CD4-positive, alpha-beta T cell (primary cell): ENCODE results near the gene EEFSEC. TPM values are rescaled to one million over a fixed set of nuclear protein-coding genes. Genes with fewer than 3 reads are reported as not detected.

Experiments
- ATAC-seq: fragments of 200-7000 bp; cut with Tn5 transposase; one replicate; pipeline ENCODE4 v1.10.0; 2022; ENCODE audit warnings: mild to moderate bottlenecking; ENCODE audit not compliant: poor library complexity
- CTCF ChIA-PET: fragments of 350-600 bp; sonication (Branson Sonifier 250); formaldehyde crosslinking; loops from one replicate; lab custom pipeline; 2021; ENCODE audit warnings: antibody characterized with exemption, inconsistent platforms; lab: Charles Lee
- POLR2A ChIA-PET: fragments of 350-600 bp; sonication (Branson Sonifier 250); formaldehyde crosslinking; loops from one replicate; lab custom pipeline; 2021; ENCODE audit warnings: antibody characterized with exemption, inconsistent platforms; lab: Charles Lee
- DNase-seq, 14 experiments: peaks; one replicate each; pipeline ENCODE4 v3.0.0-alpha.2; 2013 to 2020; ENCODE audit warnings: mixed read lengths in 2 of 14
- H3K27ac ChIP-seq, 2 donors: one replicate each; pipeline versions ENCODE4 v1.5.1 to v1.7.0; 2013; ENCODE audit warnings: low read length in 2 of 2, low read depth in 1 of 2, mild to moderate bottlenecking in 1 of 2
- H3K27me3 ChIP-seq, 2 experiments: 1 replicate in 1 of 2; 2 replicates in 1 of 2; pipeline versions ENCODE4 v1.6.1 to v1.7.0; 2013; ENCODE audit warnings: low read length in 2 of 2, control low read depth in 1 of 2, mild to moderate bottlenecking in 1 of 2, moderate library complexity in 1 of 2; ENCODE audit not compliant: insufficient read depth in 2 of 2, control insufficient read depth in 1 of 2
- H3K36me3 ChIP-seq: one replicate; pipeline ENCODE4 v1.6.1; 2013; ENCODE audit warnings: low read length, control low read depth; ENCODE audit not compliant: insufficient read depth
- H3K4me1 ChIP-seq: one replicate; pipeline ENCODE4 v1.6.1; 2013; ENCODE audit warnings: low read length, control low read depth; ENCODE audit not compliant: insufficient read depth
- H3K4me3 ChIP-seq: one replicate; pipeline ENCODE4 v1.5.1; 2013; ENCODE audit warnings: mild to moderate bottlenecking, low read length, moderate library complexity
- H3K9me3 ChIP-seq, 2 experiments: 1 replicate in 1 of 2; 2 replicates in 1 of 2; pipeline versions ENCODE4 v1.6.1 to v1.7.0; 2013; ENCODE audit warnings: low read length in 2 of 2, mild to moderate bottlenecking in 2 of 2, control low read depth in 1 of 2, moderate library complexity in 1 of 2; ENCODE audit not compliant: control insufficient read depth in 1 of 2, insufficient read depth in 1 of 2
- H3K27ac Mint-ChIP-seq: one replicate; pipeline ENCODE4 v1.8.0; 2020; ENCODE audit warnings: mixed read lengths
- H3K27me3 Mint-ChIP-seq: one replicate; pipeline ENCODE4 v1.8.0; 2021; ENCODE audit warnings: mixed read lengths
- H3K36me3 Mint-ChIP-seq: one replicate; pipeline ENCODE4 v1.8.0; 2021; ENCODE audit warnings: low read depth, mixed read lengths
- H3K4me1 Mint-ChIP-seq: one replicate; pipeline ENCODE4 v1.8.0; 2021; ENCODE audit warnings: low read depth, mixed read lengths
- H3K4me3 Mint-ChIP-seq: one replicate; pipeline ENCODE4 v1.8.0; 2020; ENCODE audit warnings: mild to moderate bottlenecking, mixed read lengths
- H3K9me3 Mint-ChIP-seq: one replicate; pipeline ENCODE4 v1.8.0; 2020; ENCODE audit warnings: mixed read lengths
- intact Hi-C, 2 experiments: fragments of 100-400 bp; cut with DNase I in 1 of 2; cut with micrococcal nuclease in 1 of 2; formaldehyde crosslinking; loops; one replicate each; pipeline versions ENCODE4 v1.15.1 to v1.9.0; 2023 to 2025; cut with DNase I, micrococcal nuclease
- total RNA-seq, 174 experiments: library from RNA in 2 of 174; stranded (reverse) in 2 of 174; gene quantifications; one replicate each; pipeline ENCODE4 v1.2.3 and lab custom pipeline; 2021 to 2026
- TF ChIP-seq, protein P1 (sequence below): fragments of 200-600 bp; IDR thresholded peaks from one replicate; pipeline ENCODE4 v1.8.0; 2022; ENCODE audit warnings: antibody characterized with exemption, mild to moderate bottlenecking

EEFSEC gene
- total RNA-seq, 2 experiments from 2014 or later = 13.1 to 13.9 TPM

DNA sequence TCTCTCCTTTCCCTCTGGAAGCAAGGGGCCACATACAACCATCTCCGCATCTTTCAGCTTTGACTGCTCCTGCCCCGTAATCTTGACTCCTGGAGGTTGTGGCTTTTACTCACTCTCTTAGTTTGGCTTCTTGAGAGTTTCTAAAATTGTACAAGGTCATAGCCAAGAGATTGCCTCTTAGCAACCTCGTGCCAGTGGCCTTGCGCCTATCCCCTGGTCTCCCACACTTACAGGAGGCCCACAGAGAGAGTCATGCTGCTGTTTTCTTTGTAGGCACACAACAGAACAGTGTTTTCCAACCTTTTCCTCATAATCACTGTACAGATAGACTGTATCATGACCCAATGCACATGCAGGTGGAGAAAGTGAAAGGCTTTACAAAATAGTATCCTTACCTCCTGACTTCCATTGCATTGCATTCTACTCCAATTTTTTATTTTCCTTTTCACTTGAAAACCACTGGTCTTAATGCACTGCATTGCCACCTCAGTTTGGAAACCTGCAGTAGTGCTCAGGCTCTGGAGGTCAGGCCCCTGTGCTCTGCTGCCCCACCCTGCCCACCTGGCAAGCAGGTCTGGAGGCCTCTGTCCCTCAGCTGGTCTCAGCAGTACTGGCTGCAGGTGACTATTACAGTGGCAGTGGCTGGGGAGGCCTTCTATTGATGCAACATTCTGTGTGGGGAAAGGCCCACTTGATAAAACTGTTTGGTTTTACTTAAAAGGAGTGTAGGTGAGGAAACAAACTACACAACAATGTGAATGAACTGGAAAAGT is 157.2 kb downstream of the EEFSEC start:
- Histone ChIP-seq H3K4me3 (no peak overlapping the region), H3K27me3 (no peaks in the 10 kb centered on the region), H3K27ac (no peak overlapping the region), H3K36me3 (no peaks in the 10 kb centered on the region), H3K9me3 (no peaks in the 10 kb centered on the region), H3K4me1 (peaks cover 46% of the 10 kb centered on the region)
- TF ChIP-seq, protein P1, sequence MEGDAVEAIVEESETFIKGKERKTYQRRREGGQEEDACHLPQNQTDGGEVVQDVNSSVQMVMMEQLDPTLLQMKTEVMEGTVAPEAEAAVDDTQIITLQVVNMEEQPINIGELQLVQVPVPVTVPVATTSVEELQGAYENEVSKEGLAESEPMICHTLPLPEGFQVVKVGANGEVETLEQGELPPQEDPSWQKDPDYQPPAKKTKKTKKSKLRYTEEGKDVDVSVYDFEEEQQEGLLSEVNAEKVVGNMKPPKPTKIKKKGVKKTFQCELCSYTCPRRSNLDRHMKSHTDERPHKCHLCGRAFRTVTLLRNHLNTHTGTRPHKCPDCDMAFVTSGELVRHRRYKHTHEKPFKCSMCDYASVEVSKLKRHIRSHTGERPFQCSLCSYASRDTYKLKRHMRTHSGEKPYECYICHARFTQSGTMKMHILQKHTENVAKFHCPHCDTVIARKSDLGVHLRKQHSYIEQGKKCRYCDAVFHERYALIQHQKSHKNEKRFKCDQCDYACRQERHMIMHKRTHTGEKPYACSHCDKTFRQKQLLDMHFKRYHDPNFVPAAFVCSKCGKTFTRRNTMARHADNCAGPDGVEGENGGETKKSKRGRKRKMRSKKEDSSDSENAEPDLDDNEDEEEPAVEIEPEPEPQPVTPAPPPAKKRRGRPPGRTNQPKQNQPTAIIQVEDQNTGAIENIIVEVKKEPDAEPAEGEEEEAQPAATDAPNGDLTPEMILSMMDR = no peak
- Mint-ChIP-seq H3K9me3 (no peaks in the 10 kb centered on the region), H3K27me3 (no peaks in the 10 kb centered on the region), H3K27ac (no peak overlapping the region), H3K4me1 (peaks cover 62% of the 10 kb centered on the region), H3K36me3 (peaks cover 29% of the 10 kb centered on the region), H3K4me3 (no peak overlapping the region)
- intact Hi-C loops = no loop called here
- ATAC-seq (no peak), DNase-seq (no peak)
- ChIA-PET CTCF (no interaction called here), POLR2A (interaction anchor here (1.2 to 1.6 kb wide), 3 partner anchors 10 to 13 kb away, joined by 3 to 4 read pairs (median 3); no protein-coding TSS in a partner anchor)

DNA sequence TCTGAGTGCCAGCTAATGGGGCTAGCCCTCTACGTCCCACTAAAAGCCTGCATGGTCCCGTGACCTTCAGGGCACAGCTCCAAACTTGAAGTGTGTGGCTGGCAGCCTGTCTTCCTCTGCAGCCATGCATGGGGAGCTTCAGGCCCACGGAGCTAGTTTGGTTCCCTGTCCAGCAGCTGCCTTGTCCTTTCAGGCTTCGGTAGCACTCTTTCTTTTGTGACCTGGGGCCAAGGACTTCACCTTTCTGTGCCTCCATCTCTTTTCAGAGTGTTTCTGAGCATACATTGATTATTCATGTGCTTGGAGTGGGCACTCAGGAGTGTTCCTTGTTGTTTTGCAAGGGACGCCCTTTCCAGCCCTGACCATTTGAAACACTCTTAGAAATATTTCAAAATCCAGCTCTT is 158.2 kb downstream of the EEFSEC start:
- Mint-ChIP-seq H3K36me3 (peaks cover 26% of the 10 kb centered on the region), H3K4me1 (peaks cover 72% of the 10 kb centered on the region), H3K27ac (peak overlapping the region; percentile 47), H3K4me3 (no peak overlapping the region), H3K9me3 (no peaks in the 10 kb centered on the region), H3K27me3 (no peaks in the 10 kb centered on the region)
- TF ChIP-seq, protein P1 = no peak
- ChIA-PET POLR2A (interaction anchor here (1.2 to 1.6 kb wide), 2 partner anchors 10 to 11 kb away, joined by 3 to 4 read pairs; no protein-coding TSS in a partner anchor), CTCF (no interaction called here)
- Histone ChIP-seq H3K4me1 (peaks cover 54% of the 10 kb centered on the region), H3K9me3 (no peaks in the 10 kb centered on the region), H3K36me3 (no peaks in the 10 kb centered on the region), H3K4me3 (no peak overlapping the region), H3K27me3 (no peaks in the 10 kb centered on the region), H3K27ac (no peak overlapping the region)
- DNase-seq (no peak), ATAC-seq (no peak)
- intact Hi-C loops = no loop called here

DNA sequence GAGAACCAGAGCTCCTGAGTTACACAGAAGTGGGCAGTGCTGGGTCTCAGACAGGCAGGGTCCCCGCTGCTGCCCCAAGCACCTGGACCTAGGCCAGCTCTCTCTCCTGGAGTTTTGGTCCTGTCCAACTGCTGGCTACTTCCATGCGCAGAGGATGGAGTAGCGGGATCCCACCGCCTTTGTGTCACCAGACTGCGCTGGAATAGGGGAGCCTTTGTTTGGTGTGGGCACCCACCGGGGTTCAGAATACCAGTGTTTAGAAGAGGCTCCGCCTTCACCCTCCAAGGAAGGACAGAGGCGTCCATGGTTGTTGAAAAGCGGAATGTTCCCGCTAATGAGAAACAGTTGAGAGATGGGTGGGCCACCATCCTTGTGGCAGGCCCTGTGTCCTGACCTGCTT is 159.0 kb downstream of the EEFSEC start:
- peaks cover 56% of the 10 kb centered on the region for H3K4me1 ChIP-seq
- no peaks in the 10 kb centered on the region for H3K36me3 ChIP-seq
- H3K27ac Mint-ChIP-seq = no peak overlapping the region
- H3K27me3 ChIP-seq = no peaks in the 10 kb centered on the region
- no peak for ATAC-seq
- peaks cover 26% of the 10 kb centered on the region for H3K36me3 Mint-ChIP-seq
- ChIA-PET CTCF (no interaction called here), POLR2A (interaction anchor here (1.6 kb wide), 1 partner anchor 9 kb away, joined by 4 read pairs; no protein-coding TSS in a partner anchor)
- no peaks in the 10 kb centered on the region for H3K9me3 Mint-ChIP-seq
- H3K4me3 Mint-ChIP-seq = no peak overlapping the region
- TF ChIP-seq, protein P1 = no peak
- no peak for DNase-seq
- no peaks in the 10 kb centered on the region for H3K27me3 Mint-ChIP-seq
- H3K27ac ChIP-seq = no peak overlapping the region
- H3K9me3 ChIP-seq = no peaks in the 10 kb centered on the region
- intact Hi-C loops = no loop called here
- no peak overlapping the region for H3K4me3 ChIP-seq
- H3K4me1 Mint-ChIP-seq = peaks cover 76% of the 10 kb centered on the region
